PFSK-1 (cell line): Measurements from ENCODE around the gene CSRP3.

Experiments
- FOXP2 ChIP-seq: optimal IDR thresholded peaks from 2 replicates; pipeline ENCODE3; 2011; ENCODE audit warnings: borderline replicate concordance, control low read depth, inconsistent platforms; ENCODE audit not compliant: insufficient read depth; ENCODE audit errors: extremely low read length, extremely low read depth
- POLR2AphosphoS5 ChIP-seq: IDR thresholded peaks from 2 replicates; pipeline ENCODE4 v1.6.1; 2012; ENCODE audit warnings: low read depth, mild to moderate bottlenecking, control low read depth, low read length, moderate library complexity
- REST ChIP-seq, 2 experiments: IDR thresholded peaks; 2 replicates each; pipeline versions ENCODE4 v1.6.1 to v1.8.0; 2011 to 2012; ENCODE audit warnings: low read depth in 2 of 2, low read length in 2 of 2, control low read depth in 1 of 2, inconsistent platforms in 1 of 2, mild to moderate bottlenecking in 1 of 2, moderate library complexity in 1 of 2; ENCODE audit not compliant: insufficient read depth in 1 of 2
- SIN3A ChIP-seq: IDR thresholded peaks from 2 replicates; pipeline ENCODE4 v1.6.1; 2012; ENCODE audit warnings: mild to moderate bottlenecking, low read length, moderate library complexity, borderline replicate concordance; ENCODE audit not compliant: insufficient read depth
- TAF1 ChIP-seq: IDR thresholded peaks from 2 replicates; pipeline ENCODE4 v1.6.1; 2012; ENCODE audit warnings: low read length, control low read depth, borderline replicate concordance; ENCODE audit not compliant: insufficient read depth

The CSRP3 gene

GRCh38 chr11:19200410-19201201 lies 1.2 kb downstream of the CSRP3 start:
- TF ChIP-seq FOXP2: no peak

- no peak for TF ChIP-seq SIN3A
- no peak for TF ChIP-seq FOXP2
- TF ChIP-seq POLR2AphosphoS5: no peak
- no peak for TF ChIP-seq TAF1
- TF ChIP-seq REST (IDR thresholded peaks at IDR 0.05; ENCODE audit: insufficient read depth in 1 of 2, low read depth in 2 of 2, low read length in 2 of 2): no peak
Measured at GRCh38 chr11:19199771-19200170, 2.0 kb downstream of the CSRP3 start.

GRCh38 chr11:19199048-19199447 lies 2.7 kb downstream of the CSRP3 start:
- TF ChIP-seq SIN3A: no peak
- no peak for TF ChIP-seq FOXP2
- TF ChIP-seq REST (IDR thresholded peaks at IDR 0.05; ENCODE audit: insufficient read depth in 1 of 2, low read depth in 2 of 2, low read length in 2 of 2): no peak
- TF ChIP-seq TAF1: no peak
- TF ChIP-seq POLR2AphosphoS5: no peak

- no peak for TF ChIP-seq TAF1
- TF ChIP-seq POLR2AphosphoS5: no peak
- TF ChIP-seq REST (IDR thresholded peaks at IDR 0.05; ENCODE audit: insufficient read depth in 1 of 2, low read depth in 2 of 2, low read length in 2 of 2): no peak
- TF ChIP-seq FOXP2: no peak
- TF ChIP-seq SIN3A: no peak
Measured at GRCh38 chr11:19196432-19196831, 5.4 kb downstream of the CSRP3 start.

- TF ChIP-seq REST (IDR thresholded peaks at IDR 0.05; ENCODE audit: insufficient read depth in 1 of 2, low read depth in 2 of 2, low read length in 2 of 2): no peak
- TF ChIP-seq TAF1: no peak
- TF ChIP-seq FOXP2: no peak
- TF ChIP-seq SIN3A: no peak
- no peak for TF ChIP-seq POLR2AphosphoS5
Measured at GRCh38 chr11:19194620-19195308, 7.0 kb downstream of the CSRP3 start.
